ENCODE data around the gene B3GALNT1.
A peak's percentile ranks its signal among the peaks of the same experiment; 100 is the strongest.

B3GALNT1 gene

DNA sequence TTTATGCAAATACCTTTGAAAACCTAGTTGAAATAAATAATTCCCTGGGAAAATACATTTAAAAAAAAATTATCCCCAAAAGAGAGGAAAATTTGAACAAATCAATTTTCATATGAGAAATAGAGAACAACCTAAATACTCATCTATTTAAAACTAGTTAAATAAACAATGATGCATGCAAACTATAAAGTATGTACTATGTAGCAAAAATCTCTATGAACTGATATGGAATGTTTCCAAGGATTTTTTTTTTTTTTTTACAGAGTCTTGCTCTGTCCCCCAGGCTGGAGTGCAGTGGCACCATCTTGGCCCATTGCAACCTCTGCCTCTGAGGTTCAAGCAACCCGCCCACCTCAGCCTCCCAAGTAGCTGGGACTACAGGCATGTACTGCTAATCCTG, 27.2 kb upstream of the B3GALNT1 start:
- H3K9ac ChIP-seq: no peak overlapping the region
- H3K4me2 ChIP-seq: no peak overlapping the region
- no peaks in the 10 kb centered on the region for H3K4me1 ChIP-seq
- no peak overlapping the region for H3K27ac ChIP-seq
- H3K27me3 ChIP-seq: no peaks in the 10 kb centered on the region
- no peaks in the 10 kb centered on the region for H3K9me3 ChIP-seq (replicated peaks in 1 of 11)
- no peaks in the 10 kb centered on the region for H3K36me3 ChIP-seq
- no peak overlapping the region for H3K4me3 ChIP-seq
- H4K20me1 ChIP-seq: no peaks in the 10 kb centered on the region
- no peak for TF ChIP-seq Cebpa-rat (IDR thresholded peaks at IDR 0.05)

DNA sequence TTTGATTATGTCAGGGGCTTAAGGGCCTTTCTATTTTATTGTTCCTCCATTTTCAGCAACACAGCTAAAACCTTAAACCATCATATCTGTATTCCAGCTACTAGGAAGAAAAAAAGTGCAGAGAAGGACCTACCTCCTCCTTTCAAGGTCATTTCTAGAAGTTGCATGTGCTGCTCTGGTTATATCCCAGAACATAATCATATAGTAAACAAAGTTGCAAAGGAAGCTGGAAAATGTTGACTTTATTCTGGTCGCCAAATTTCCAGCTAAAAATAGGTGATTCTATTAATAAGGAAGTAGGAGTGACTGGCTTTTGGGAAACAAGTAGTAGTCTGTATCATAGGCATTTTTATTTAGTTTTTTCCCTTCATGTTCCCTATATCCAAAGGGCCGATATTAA, 21.3 kb upstream of the B3GALNT1 start:
- Histone ChIP-seq H4K20me1 (no peaks in the 10 kb centered on the region), H3K9me3 (replicated peaks in 1 of 11) (peaks cover 19 to 39% (median 29%) of the 10 kb centered on the region in 11 experiments), H3K27me3 (no peaks in the 10 kb centered on the region), H3K27ac (no peak overlapping the region), H3K4me3 (no peak overlapping the region), H3K4me2 (no peak overlapping the region), H3K36me3 (peaks cover 0 to 4% (median 0%) of the 10 kb centered on the region in 11 experiments; a peak in 1 of 22 replicates), H3K9ac (no peak overlapping the region), H3K4me1 (peaks cover 0 to 6% (median 0%) of the 10 kb centered on the region in 10 experiments; a peak in 1 of 20 replicates)
- TF ChIP-seq Cebpa-rat (IDR thresholded peaks at IDR 0.05): no peak

DNA sequence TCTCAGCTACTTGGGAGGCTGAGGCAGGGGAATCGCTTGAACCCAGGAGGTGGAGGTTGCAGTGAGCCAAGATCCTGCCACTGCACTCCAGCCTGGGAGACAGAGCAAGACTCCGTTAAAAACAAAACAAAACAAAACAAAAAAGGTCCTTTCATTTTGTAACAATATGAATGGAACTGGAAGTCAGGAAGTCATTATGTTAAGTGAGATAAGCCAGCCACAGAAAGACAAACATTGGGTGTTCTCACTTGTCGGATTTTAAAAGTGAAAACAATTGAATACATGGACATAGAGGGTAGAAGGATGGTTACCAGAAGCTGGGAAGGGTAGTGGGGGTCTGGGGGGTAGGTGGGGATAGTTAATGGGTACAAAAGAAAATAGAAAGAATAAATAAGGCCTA, 12.5 kb upstream of the B3GALNT1 start:
- H3K4me3 ChIP-seq: no peak overlapping the region
- H3K9me3 ChIP-seq (replicated peaks in 1 of 11): peaks cover 37 to 61% (median 47%) of the 10 kb centered on the region in 11 experiments
- no peak overlapping the region for H3K27ac ChIP-seq
- no peaks in the 10 kb centered on the region for H4K20me1 ChIP-seq
- H3K9ac ChIP-seq: no peak overlapping the region
- TF ChIP-seq Cebpa-rat (IDR thresholded peaks at IDR 0.05): no peak
- H3K4me1 ChIP-seq: no peaks in the 10 kb centered on the region
- no peak overlapping the region for H3K4me2 ChIP-seq
- H3K27me3 ChIP-seq: no peaks in the 10 kb centered on the region
- H3K36me3 ChIP-seq: peaks cover 0 to 7% (median 0%) of the 10 kb centered on the region in 11 experiments; a peak in 3 of 22 replicates

DNA sequence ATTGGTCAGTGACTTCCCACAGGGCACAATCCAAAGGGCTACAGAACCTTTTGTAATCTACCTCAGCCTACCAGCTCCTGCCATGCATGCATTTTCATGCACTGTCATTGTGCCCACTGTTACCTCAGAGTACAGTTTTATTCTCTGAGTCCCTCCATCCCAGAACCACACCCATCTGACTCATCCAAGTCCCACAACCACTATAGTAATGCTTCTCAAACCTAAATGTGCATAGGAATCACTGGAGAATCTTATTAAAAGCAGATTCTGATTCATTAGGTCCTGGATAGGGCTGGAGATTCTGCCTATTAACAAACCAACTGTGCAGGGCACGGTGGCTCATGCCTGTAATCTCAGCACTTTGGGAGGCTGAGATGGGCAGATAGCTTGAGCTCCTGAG, 3.7 kb upstream of the B3GALNT1 start:
- H3K4me1 ChIP-seq: peaks cover 11 to 49% (median 22%) of the 10 kb centered on the region in 10 experiments; a peak in 18 of 20 replicates
- TF ChIP-seq Cebpa-rat (IDR thresholded peaks at IDR 0.05): no peak
- peak overlapping the region in 4 of 11 experiments; percentile 6 to 76 (median 51); a peak in 6 of 22 replicates for H3K27ac ChIP-seq
- no peak overlapping the region for H3K4me3 ChIP-seq
- no peaks in the 10 kb centered on the region for H3K36me3 ChIP-seq
- peak overlapping the region in 6 of 11 experiments; percentile 10 to 68 (median 46); a peak in 10 of 22 replicates for H3K4me2 ChIP-seq
- H3K9ac ChIP-seq: no peak overlapping the region; a peak in 1 of 22 replicates
- no peaks in the 10 kb centered on the region for H4K20me1 ChIP-seq
- peaks cover 0 to 17% (median 15%) of the 10 kb centered on the region in 11 experiments; a peak in 13 of 22 replicates for H3K9me3 ChIP-seq (replicated peaks in 1 of 11)
- peaks cover 23 to 36% (median 29%) of the 10 kb centered on the region in 11 experiments for H3K27me3 ChIP-seq

DNA sequence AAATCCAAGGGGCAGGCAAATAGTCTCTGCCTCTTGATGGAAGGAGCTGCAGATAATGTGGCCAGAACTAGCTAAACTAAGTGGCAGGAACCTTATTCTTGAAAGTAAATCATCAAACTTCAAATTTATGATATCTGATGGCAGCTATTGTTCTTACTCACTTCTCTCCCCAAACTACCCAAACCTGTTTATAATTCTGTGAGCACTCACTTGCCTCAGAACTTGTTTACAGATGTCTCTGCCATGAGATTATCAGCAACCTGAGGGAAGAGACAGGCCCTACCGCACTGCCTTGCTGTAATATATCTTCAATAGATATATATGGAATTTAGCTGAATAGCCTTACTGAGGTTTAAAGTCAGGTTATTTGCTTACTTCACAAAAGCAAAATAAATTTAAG, 2.2 kb upstream of the B3GALNT1 start:
- H3K4me3 ChIP-seq: no peak overlapping the region
- H3K36me3 ChIP-seq: no peaks in the 10 kb centered on the region
- no peak for TF ChIP-seq Cebpa-rat (IDR thresholded peaks at IDR 0.05)
- H3K9ac ChIP-seq: no peak overlapping the region
- peaks cover 0 to 17% (median 15%) of the 10 kb centered on the region in 11 experiments; a peak in 13 of 22 replicates for H3K9me3 ChIP-seq (replicated peaks in 1 of 11)
- peak overlapping the region in 6 of 11 experiments; percentile 32 to 68 (median 46); a peak in 6 of 22 replicates for H3K4me2 ChIP-seq
- peak overlapping the region in 2 of 11 experiments; percentile 10 to 76; a peak in 4 of 22 replicates for H3K27ac ChIP-seq
- peaks cover 23 to 40% (median 31%) of the 10 kb centered on the region in 11 experiments for H3K27me3 ChIP-seq
- no peaks in the 10 kb centered on the region for H4K20me1 ChIP-seq
- peaks cover 11 to 49% (median 22%) of the 10 kb centered on the region in 10 experiments; a peak in 18 of 20 replicates for H3K4me1 ChIP-seq

DNA sequence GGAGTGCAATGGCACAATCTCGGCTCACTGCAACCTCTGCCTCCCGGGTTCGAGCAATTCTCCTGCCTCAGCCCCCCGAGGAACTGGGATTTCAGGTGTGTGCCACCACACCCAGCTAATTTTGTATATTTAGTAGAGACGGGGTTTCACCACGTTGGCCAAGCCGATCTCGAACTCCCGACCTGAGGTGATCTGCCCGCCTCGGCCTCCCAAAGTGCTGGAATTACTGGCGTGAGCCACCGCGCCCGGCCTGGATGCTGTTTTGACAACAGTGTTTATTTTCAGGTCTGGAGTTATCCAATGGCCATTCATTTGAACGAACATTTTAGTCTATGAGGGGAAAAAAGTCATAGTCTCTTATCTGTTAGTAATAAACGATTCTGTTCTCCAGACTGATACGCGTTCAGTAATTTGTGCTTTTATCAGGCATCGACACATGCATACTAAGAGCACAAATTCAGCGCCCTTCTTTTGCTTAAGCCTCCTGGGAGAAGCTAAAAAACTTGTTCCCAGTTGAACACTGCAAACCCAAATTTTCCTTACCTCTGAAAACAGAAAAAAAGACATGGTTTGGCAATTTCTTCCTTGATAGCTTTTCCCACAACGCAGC, 1.3 kb downstream of the B3GALNT1 start:
- Histone ChIP-seq H3K27ac (no peak overlapping the region), H3K27me3 (peaks cover 23 to 40% (median 31%) of the 10 kb centered on the region in 11 experiments), H3K4me2 (peak overlapping the region in 7 of 11 experiments; percentile 80 to 93 (median 90); a peak in 11 of 22 replicates), H4K20me1 (no peaks in the 10 kb centered on the region), H3K9ac (no peak overlapping the region; a peak in 1 of 22 replicates), H3K9me3 (replicated peaks in 1 of 11) (peaks cover 0 to 17% (median 15%) of the 10 kb centered on the region in 11 experiments; a peak in 13 of 22 replicates), H3K36me3 (no peaks in the 10 kb centered on the region), H3K4me3 (peak overlapping the region in 3 of 10 experiments; percentile 64 to 73 (median 69); a peak in 5 of 20 replicates), H3K4me1 (peaks cover 11 to 42% (median 19%) of the 10 kb centered on the region in 10 experiments; a peak in 18 of 20 replicates)
- no peak for TF ChIP-seq Cebpa-rat (IDR thresholded peaks at IDR 0.05)

DNA sequence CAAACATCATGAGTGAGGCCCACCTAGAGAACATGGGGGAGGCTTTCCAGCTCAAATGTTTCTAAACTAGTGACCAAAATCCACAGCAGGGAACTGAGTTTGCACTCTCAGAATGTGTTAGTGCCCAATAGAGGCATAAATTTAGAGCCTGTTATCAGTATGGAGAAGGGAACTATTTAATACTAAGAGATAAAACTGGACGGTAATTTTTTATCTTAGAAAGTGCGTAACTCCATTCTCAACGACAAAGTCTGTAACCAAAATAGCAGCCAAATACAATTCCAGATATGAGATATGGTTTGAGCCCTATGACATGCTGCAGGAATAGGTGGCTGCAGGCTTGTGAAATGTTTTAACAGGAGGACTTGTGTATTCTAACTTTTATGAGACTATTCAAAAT, 3.5 kb downstream of the B3GALNT1 start:
- H3K9me3 ChIP-seq (replicated peaks in 1 of 11): peaks cover 0 to 17% (median 15%) of the 10 kb centered on the region in 11 experiments; a peak in 13 of 22 replicates
- no peak overlapping the region for H3K27ac ChIP-seq
- peaks cover 11 to 27% (median 13%) of the 10 kb centered on the region in 10 experiments; a peak in 17 of 20 replicates for H3K4me1 ChIP-seq
- no peaks in the 10 kb centered on the region for H4K20me1 ChIP-seq
- H3K4me3 ChIP-seq: no peak overlapping the region
- H3K27me3 ChIP-seq: peaks cover 23 to 33% (median 30%) of the 10 kb centered on the region in 11 experiments
- no peaks in the 10 kb centered on the region for H3K36me3 ChIP-seq
- no peak overlapping the region for H3K9ac ChIP-seq
- H3K4me2 ChIP-seq: no peak overlapping the region
- no peak for TF ChIP-seq Cebpa-rat (IDR thresholded peaks at IDR 0.05)

DNA sequence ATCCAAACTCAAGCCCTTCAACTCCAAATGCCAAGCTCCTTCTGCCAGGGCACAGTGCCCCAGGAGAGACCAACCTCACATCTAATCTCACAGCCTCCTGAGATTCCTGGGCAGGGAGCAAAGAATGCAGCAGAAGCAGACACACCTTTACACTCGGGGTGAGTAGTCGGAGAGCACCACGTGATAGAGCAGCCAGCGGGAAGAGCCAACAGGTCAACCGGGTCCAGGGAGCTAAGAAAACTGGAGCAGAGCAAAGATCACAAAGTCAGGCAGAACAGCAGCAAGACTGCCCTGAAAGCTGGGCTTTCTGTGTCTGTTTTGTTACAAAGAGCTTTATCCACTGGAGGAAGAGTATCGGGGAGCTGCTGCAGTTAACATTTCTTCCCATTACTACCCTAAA, 4.2 kb downstream of the B3GALNT1 start:
- Histone ChIP-seq H3K9ac (no peak overlapping the region), H3K4me3 (no peak overlapping the region), H3K4me2 (no peak overlapping the region), H3K4me1 (peaks cover 11 to 25% (median 13%) of the 10 kb centered on the region in 10 experiments; a peak in 17 of 20 replicates), H3K9me3 (replicated peaks in 1 of 11) (peaks cover 0 to 17% (median 15%) of the 10 kb centered on the region in 11 experiments; a peak in 13 of 22 replicates), H3K27me3 (peaks cover 21 to 27% (median 24%) of the 10 kb centered on the region in 11 experiments), H3K27ac (no peak overlapping the region), H3K36me3 (no peaks in the 10 kb centered on the region), H4K20me1 (no peaks in the 10 kb centered on the region)
- no peak for TF ChIP-seq Cebpa-rat (IDR thresholded peaks at IDR 0.05)

DNA sequence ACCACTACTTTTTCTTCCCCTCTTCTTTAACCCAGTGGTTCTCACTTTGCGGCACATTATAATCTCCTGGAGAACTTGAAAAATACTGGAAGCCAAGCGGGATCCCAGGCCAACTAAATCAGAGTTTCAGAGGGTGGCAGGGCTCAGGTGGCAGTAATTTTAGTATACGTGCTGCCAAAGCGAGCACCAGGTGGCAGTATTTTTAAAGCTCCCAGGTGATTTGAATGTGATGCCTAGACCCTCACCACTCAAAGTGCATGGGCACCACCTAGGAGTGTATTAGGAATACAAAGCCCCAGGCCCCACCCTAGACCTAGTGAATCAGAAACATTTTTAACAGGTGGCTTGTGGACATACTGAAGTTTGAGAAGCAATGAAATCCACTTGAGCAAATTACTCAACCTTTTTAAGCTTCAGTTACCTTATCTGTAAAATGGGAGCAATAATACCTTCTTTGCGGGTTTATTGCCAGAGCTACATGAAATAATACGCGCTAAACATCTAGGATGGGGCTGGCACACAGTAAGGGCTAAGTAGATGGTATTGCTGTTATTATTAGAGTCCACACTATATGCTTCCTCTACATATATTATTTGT, 8.3 kb downstream of the B3GALNT1 start:
- Histone ChIP-seq H4K20me1 (no peaks in the 10 kb centered on the region), H3K27ac (no peak overlapping the region), H3K9ac (no peak overlapping the region), H3K4me2 (no peak overlapping the region), H3K9me3 (replicated peaks in 1 of 11) (no peaks in the 10 kb centered on the region), H3K36me3 (no peaks in the 10 kb centered on the region), H3K27me3 (no peaks in the 10 kb centered on the region), H3K4me3 (no peak overlapping the region), H3K4me1 (peaks cover 0 to 13% (median 0%) of the 10 kb centered on the region in 10 experiments; a peak in 2 of 20 replicates)
- no peak for TF ChIP-seq Cebpa-rat (IDR thresholded peaks at IDR 0.05)

Measured in BLaER1 treated with 17β-estradiol and CSF1 and Interleukin-3, amounts not matched to agents 10 nM and 100 nM (cell line).